Measurements from ENCODE around the gene ARHGEF37.

GRCh38 chr5:149664083-149664482 lies 82.8 kb downstream of the ARHGEF37 start:
- TF ChIP-seq EZH2phosphoT487 (IDR thresholded peaks at IDR 0.05; ENCODE audit: low read depth) (no peak), CTCF (IDR thresholded peaks at IDR 0.05; ENCODE audit: low read depth, low read length) (no peak)
